Activated CD4-positive, alpha-beta T cell treated with anti-CD3 and anti-CD28 coated beads, Interleukin-2, amount 10 ng/mL, durations not matched to agents 24 days and 14 days (primary cell): ENCODE measurements around the gene MYCBPAP. TPM values are rescaled to one million over a fixed set of nuclear protein-coding genes. Genes with fewer than 3 reads are reported as not detected.

Experiments used
- DNase-seq: peaks from one replicate; pipeline ENCODE4 v3.0.0; 2022
- H3K27ac Mint-ChIP-seq: one replicate; pipeline ENCODE4 v1.8.0; 2022; ENCODE audit warnings: mild to moderate bottlenecking, mixed read lengths
- H3K27me3 Mint-ChIP-seq: one replicate; pipeline ENCODE4 v1.8.0; 2022; ENCODE audit warnings: mixed read lengths
- H3K36me3 Mint-ChIP-seq: one replicate; pipeline ENCODE4 v1.8.0; 2022; ENCODE audit warnings: low read depth, mild to moderate bottlenecking, mixed read lengths
- H3K4me1 Mint-ChIP-seq: one replicate; pipeline ENCODE4 v1.8.0; 2021; ENCODE audit warnings: mixed read lengths
- H3K4me3 Mint-ChIP-seq: one replicate; pipeline ENCODE4 v1.8.0; 2022; ENCODE audit warnings: mild to moderate bottlenecking, moderate library complexity, mixed read lengths
- H3K9me3 Mint-ChIP-seq: one replicate; pipeline ENCODE4 v1.8.0; 2021; ENCODE audit warnings: mixed read lengths
- intact Hi-C: fragments of 100-400 bp; cut with micrococcal nuclease; formaldehyde crosslinking; loops from one replicate; pipeline ENCODE4 v1.15.1; 2023
- total RNA-seq: library from RNA; stranded (reverse); gene quantifications from 2 replicates; pipeline ENCODE4 v1.2.3, GENCODE V29; 2022

Gene MYCBPAP, protein sequence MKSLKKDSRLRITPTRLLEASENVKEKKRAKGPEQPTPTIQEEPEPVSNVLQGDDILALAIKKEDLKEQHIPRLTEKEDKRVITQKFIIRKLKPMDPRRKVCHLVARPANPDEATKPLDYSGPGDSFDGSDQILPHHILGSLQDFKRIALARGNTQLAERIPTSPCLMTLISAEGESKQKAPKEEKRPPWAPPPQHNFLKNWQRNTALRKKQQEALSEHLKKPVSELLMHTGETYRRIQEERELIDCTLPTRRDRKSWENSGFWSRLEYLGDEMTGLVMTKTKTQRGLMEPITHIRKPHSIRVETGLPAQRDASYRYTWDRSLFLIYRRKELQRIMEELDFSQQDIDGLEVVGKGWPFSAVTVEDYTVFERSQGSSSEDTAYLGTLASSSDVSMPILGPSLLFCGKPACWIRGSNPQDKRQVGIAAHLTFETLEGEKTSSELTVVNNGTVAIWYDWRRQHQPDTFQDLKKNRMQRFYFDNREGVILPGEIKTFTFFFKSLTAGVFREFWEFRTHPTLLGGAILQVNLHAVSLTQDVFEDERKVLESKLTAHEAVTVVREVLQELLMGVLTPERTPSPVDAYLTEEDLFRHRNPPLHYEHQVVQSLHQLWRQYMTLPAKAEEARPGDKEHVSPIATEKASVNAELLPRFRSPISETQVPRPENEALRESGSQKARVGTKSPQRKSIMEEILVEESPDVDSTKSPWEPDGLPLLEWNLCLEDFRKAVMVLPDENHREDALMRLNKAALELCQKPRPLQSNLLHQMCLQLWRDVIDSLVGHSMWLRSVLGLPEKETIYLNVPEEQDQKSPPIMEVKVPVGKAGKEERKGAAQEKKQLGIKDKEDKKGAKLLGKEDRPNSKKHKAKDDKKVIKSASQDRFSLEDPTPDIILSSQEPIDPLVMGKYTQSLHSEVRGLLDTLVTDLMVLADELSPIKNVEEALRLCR
- 3.5 TPM in 2 replicates for total RNA-seq

DNA sequence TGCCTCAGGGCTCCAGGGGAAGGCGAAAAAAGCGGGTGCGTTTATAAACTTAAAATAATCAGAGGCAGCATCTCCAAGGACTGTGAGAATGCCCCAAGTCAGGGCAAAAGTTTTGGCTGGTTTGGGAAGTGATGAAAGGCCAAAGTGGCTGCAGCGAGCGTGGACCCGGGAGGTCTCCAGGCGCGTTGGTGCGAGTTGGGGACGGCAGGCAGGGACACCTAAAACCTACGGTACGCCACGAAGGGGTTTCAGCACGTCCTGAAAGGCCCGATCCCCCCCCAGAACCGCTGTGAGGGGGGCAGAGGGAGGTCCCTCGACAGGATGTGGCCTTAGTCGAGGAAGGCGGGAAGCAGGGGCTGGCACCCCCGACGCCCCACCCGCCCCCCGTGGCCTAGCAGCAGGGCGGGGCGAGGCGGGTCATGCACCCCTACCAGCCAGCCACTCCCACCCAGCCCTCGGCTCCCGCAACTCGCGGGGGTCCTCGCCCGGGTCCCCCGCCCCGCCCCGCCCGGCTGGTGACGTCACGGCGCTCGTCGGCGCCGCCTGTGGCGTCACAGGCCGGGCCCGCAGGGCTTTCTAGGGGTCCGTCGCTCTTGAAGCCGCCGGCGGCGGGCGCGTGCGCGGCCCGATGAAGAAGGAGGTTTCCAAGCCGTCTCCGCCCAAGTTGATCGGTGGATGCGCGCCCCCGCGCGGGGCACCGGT lies at the start of gene MYCBPAP:
Gene MYCBPAP (plus strand): TSS at position 569 of the 702 bp plus-strand sequence. CDS start 236 bp downstream, outside the sequence.
- intact Hi-C loops, result loop anchor here (2.0 kb wide), 1 partner anchor 29 kb away; the partner anchor contains the start of gene RSAD1
- H3K4me1 Mint-ChIP-seq, result peaks cover 55% of the 10 kb centered on the region
- peak within 1 kb of the TSS; percentile 91 for H3K27ac Mint-ChIP-seq
- no peaks in the 10 kb centered on the region for H3K9me3 Mint-ChIP-seq
- DNase-seq, result peak; percentile 95
- H3K27me3 Mint-ChIP-seq, result no peaks in the 10 kb centered on the region
- no peaks in the 10 kb centered on the region for H3K36me3 Mint-ChIP-seq
- H3K4me3 Mint-ChIP-seq, result peak within 1 kb of the TSS; percentile 94

DNA sequence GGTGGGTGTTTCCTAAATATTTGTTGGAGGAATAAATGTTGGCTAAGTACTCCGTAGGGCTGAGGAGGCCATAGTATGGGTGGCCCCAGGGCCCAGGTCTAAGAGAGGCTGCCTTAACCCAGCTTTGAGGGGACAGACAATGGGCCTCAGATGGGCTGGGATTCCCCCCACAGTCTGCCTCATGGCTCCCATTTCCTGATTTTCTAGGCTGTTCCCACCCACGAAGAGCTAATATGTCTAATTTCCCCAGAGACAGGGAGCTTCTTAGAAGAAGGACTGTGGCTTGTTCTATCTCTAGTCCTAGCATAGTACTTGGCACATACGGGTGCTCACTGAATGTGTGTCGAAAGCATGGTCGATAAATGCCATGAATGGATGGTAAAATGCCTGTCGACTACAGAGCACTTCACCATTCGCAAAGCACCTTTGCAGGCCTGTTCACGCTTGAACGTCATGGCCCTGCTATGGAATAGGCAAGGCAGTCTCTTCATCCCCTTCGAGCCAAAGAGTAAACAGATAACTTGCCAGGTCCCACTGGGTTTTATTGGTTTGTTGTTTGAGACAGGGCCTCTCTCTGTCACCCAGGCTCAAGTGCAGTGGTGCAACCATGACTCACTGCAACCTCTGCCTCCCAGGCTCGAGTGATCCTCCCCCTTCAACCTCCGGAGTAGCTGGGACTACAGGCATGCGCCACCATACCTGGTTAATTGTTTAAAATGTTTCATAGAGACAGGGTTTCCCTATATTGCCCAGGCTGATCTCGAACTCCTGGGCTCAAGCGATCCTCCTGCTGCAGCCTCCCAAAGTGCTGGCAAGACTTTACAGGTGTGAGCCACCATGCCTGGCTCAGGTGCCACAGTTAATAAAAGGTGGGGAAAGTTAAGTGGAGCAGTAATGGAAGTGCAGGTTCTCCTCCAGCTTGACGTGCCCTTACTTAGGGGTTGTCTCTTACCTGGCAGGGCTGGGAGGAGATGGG lies 49.2 kb upstream of the MYCBPAP start:
- Mint-ChIP-seq H3K9me3 (no peaks in the 10 kb centered on the region), H3K27me3 (no peaks in the 10 kb centered on the region), H3K27ac (no peak overlapping the region), H3K4me1 (no peaks in the 10 kb centered on the region), H3K4me3 (no peak overlapping the region), H3K36me3 (no peaks in the 10 kb centered on the region)
- intact Hi-C loops, result no loop called here
- no peak for DNase-seq

DNA sequence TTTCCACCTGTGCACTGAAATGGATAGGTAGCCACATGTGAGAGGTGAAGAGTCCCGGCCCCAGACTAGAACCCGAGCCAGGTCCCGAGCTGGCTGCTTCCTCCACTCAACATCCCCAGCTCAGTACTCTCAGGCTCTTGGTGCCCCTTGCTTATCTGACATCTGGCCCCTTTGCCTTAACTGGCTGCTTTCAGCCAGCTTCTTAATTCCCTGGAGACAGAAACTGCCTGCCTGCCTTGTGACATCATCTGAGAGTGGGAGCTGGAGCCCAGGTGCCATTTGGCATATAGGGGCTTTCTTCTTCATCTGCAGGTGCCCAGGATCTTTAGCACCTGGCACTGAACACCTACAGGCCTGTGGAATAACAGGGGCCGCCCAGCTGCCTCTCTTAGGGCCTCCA lies 48.5 kb upstream of the MYCBPAP start:
- no peak overlapping the region for H3K27ac Mint-ChIP-seq
- H3K9me3 Mint-ChIP-seq, result no peaks in the 10 kb centered on the region
- H3K4me3 Mint-ChIP-seq, result no peak overlapping the region
- H3K36me3 Mint-ChIP-seq, result no peaks in the 10 kb centered on the region
- H3K27me3 Mint-ChIP-seq, result no peaks in the 10 kb centered on the region
- H3K4me1 Mint-ChIP-seq, result no peaks in the 10 kb centered on the region
- no peak for DNase-seq
- intact Hi-C loops, result no loop called here

DNA sequence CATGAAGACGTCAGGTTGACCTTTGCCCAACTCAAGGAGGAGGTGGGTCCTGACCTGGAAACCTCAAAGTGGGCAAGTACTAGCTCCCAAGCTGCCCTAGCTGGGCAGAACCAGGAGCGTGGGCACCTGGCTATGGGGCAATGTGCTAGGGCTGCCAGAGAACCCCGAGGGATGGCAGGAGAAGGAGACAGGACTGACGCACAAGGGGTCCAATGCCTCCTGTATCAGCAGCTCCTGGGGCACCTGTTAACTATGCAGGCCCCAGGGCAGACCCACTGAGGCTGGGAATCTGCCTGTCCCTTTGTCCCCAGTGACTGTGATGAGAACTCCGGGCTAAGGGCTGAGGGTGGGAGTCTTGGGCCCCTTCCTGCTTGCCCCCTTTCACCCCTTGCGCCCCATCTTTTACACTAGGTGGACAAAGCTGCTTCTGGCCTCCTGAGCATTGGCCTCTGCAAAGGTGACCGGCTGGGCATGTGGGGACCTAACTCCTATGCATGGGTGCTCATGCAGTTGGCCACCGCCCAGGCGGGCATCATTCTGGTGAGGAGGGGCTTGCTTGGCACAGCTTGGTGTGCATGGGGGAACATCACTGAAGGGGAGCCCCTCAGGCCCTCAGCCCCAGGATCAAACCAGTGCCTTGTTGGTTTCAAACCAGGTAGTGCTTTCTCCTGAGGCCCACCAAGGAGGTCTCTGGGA lies 47.3 kb upstream of the MYCBPAP start:
- no peaks in the 10 kb centered on the region for H3K36me3 Mint-ChIP-seq
- no peaks in the 10 kb centered on the region for H3K4me1 Mint-ChIP-seq
- no peak overlapping the region for H3K4me3 Mint-ChIP-seq
- H3K27me3 Mint-ChIP-seq, result no peaks in the 10 kb centered on the region
- intact Hi-C loops, result no loop called here
- H3K27ac Mint-ChIP-seq, result no peak overlapping the region
- DNase-seq, result no peak
- H3K9me3 Mint-ChIP-seq, result no peaks in the 10 kb centered on the region

DNA sequence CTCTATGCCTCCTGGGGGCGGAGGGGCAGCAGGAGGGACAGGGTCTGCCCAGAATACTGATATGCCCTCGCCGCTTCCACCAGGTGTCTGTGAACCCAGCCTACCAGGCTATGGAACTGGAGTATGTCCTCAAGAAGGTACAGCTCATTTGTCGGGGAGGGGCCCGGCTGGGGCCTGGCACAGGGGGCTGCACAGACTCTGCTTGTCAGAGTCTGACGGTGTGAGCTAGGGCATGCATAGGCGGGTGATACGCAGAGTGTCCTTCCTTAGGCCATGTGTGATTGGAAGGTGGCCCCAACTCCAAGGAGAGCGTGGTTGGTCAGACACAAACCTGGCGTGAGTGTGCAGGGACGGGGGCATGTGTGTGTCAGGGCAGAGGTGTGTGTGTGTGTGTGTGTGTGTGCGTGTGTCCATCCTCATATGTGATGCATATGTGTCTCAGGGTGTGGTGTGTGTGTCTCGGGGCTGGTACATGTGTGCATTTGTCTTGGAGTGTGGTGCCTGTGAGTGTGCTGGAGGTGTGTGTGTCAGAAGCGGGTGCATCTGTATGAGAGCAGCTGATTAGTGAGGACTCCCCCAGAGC lies 46.6 kb upstream of the MYCBPAP start:
- no peak overlapping the region for H3K27ac Mint-ChIP-seq
- H3K4me3 Mint-ChIP-seq, result no peak overlapping the region
- no peaks in the 10 kb centered on the region for H3K9me3 Mint-ChIP-seq
- intact Hi-C loops, result no loop called here
- no peaks in the 10 kb centered on the region for H3K27me3 Mint-ChIP-seq
- no peaks in the 10 kb centered on the region for H3K4me1 Mint-ChIP-seq
- no peaks in the 10 kb centered on the region for H3K36me3 Mint-ChIP-seq
- DNase-seq, result no peak

DNA sequence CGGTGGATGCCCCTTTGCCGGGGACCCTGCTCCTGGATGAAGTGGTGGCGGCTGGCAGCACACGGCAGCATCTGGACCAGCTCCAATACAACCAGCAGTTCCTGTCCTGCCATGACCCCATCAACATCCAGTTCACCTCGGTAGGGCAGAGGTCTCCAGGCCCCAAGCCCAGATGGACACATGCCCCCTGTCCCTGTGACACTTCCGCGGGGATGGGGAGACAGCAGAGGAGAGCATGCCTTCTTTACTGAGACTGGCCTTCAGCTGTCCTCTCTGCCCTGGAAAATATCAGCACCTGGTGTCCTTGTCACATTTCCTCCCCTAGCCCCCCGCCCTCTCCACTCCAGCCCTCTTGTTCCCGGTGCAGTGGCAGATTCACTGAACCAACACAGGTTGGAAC lies 45.8 kb upstream of the MYCBPAP start:
- Mint-ChIP-seq H3K4me3 (no peak overlapping the region), H3K27ac (no peak overlapping the region), H3K27me3 (peaks cover under 1% of the 10 kb centered on the region), H3K36me3 (no peaks in the 10 kb centered on the region), H3K9me3 (no peaks in the 10 kb centered on the region), H3K4me1 (no peaks in the 10 kb centered on the region)
- intact Hi-C loops, result no loop called here
- DNase-seq, result no peak

DNA sequence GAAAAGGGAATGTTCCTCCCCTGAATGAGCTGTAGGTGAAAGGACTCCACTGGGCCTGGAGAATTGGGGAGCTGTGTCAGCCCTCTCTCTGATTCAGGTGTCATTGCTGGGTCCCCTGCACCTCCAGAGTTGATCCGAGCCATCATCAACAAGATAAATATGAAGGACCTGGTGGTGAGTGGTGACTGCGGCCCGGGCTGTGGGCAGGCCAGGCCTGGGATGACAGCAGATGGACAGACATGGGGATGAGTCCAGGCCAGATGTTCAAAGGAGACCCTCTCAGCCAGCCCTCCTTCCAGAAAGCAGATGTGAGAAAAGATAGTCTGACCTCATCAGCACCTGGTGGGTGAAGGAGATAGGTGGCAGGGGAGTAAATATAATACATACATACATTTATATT lies 44.1 kb upstream of the MYCBPAP start:
- no peak for DNase-seq
- Mint-ChIP-seq H3K4me1 (peaks cover 2% of the 10 kb centered on the region), H3K9me3 (no peaks in the 10 kb centered on the region), H3K36me3 (no peaks in the 10 kb centered on the region), H3K4me3 (no peak overlapping the region), H3K27me3 (peaks cover 11% of the 10 kb centered on the region), H3K27ac (no peak overlapping the region)
- intact Hi-C loops, result no loop called here

DNA sequence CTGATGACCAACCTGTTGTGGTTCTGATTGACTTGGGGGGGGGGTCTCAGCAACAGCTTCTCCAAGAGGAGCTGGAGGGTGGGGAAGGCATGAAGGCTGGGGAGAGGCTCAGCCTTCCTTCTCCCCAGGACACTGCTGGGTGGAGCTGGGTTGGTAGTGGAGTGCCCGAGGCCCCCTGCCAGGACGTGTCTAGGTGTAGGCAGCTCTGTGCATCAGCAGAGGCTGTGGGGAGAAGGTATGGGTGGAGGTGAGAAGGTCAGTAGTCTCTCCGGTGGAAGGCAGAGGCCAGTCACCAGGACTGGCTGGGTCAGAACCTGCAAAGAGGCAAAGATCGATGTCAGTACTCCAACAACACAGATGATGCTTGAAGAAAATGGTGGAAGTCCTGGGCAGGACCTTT lies 43.5 kb upstream of the MYCBPAP start:
- H3K4me3 Mint-ChIP-seq, result no peak overlapping the region
- H3K4me1 Mint-ChIP-seq, result peaks cover 2% of the 10 kb centered on the region
- no peak overlapping the region for H3K27ac Mint-ChIP-seq
- intact Hi-C loops, result no loop called here
- no peak for DNase-seq
- H3K9me3 Mint-ChIP-seq, result no peaks in the 10 kb centered on the region
- H3K36me3 Mint-ChIP-seq, result no peaks in the 10 kb centered on the region
- H3K27me3 Mint-ChIP-seq, result peaks cover 14% of the 10 kb centered on the region

DNA sequence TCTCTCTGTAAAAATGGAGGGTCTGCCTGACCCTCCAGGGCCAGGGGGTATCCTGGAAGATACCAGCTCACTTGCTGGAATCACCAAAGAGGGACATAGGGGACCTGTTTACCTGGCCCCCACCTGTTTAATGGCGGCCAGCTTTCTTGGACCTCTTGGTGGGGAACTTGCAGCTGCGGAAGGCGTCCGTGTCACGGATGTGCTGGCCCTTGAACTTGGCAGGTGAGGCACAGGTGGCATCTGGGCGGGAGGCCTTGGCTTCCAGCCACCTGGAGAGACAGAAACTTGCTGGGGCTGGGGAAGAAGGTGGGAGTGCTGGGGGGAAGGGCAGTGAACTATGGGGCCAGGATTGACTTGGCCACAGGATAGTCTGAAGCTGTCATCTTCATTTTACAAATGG lies 43.1 kb upstream of the MYCBPAP start:
- Mint-ChIP-seq H3K9me3 (no peaks in the 10 kb centered on the region), H3K27ac (no peak overlapping the region), H3K4me3 (no peak overlapping the region), H3K27me3 (peaks cover 16% of the 10 kb centered on the region), H3K36me3 (no peaks in the 10 kb centered on the region), H3K4me1 (peaks cover 2% of the 10 kb centered on the region)
- intact Hi-C loops, result no loop called here
- DNase-seq, result no peak

DNA sequence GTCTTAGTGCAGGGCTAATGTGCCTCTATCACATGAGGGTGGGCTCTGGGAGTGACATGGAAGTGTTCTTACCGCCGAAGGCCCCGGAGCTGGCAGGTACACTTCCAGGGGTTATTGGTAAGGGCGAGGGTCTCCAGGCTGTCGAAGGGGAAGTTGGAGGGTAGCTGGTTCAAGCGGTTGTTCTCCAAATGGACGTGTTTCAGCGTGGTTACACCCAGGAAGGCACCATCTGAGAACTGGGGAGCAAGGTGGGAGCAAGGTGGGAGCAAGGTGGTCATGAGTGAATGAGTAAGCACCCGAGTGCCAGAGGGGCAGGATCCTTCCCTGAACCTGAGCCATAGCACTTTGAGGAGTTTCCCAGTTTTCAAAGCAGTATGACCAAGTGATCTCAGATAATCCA lies 42.6 kb upstream of the MYCBPAP start:
- peaks cover 2% of the 10 kb centered on the region for H3K4me1 Mint-ChIP-seq

DNA sequence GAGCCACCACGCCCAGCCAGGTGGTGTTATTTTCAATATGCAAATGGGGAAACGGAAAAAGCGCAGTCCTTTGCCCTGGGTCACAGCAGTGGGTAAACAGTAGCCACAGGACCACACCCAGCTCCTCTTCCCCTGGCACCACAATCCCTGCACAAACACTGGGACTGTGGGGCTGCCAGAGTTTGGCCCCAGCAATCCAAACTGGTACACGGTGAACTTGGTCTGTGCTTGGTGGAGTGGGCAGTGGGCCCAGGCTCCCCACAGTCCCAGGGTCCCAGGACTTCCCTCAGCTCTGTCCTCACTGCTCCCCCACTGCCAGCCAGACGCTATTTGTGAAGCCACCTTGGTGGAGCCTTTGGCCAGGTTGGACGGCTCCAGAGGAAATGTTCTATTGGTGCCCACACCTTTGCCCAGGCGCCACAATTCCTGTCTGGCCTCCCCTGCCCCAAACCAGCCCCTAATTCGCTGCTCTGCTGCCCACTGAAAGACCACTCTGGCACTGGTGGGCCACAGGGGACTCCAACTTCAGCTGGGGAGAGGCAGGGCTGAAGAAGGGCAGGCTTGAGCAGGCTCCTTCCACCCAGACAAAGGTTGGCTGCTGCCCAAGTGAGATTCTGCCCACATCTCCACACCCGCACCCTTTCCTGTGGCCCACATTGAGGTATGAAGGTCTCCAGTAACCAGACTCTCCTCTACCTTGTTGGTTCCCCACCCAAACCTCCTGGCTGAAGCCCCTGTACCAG lies 41.7 kb upstream of the MYCBPAP start:
- intact Hi-C loops, result no loop called here
- Mint-ChIP-seq H3K27me3 (peaks cover 22% of the 10 kb centered on the region), H3K9me3 (no peaks in the 10 kb centered on the region), H3K36me3 (no peaks in the 10 kb centered on the region), H3K4me1 (peaks cover 3% of the 10 kb centered on the region), H3K4me3 (no peak overlapping the region), H3K27ac (no peak overlapping the region)
- DNase-seq, result no peak

More for the DNA sequence above, 42.6 kb upstream of the MYCBPAP start:
- Mint-ChIP-seq H3K4me3 (no peak overlapping the region), H3K36me3 (no peaks in the 10 kb centered on the region), H3K27ac (no peak overlapping the region), H3K27me3 (peaks cover 19% of the 10 kb centered on the region), H3K9me3 (no peaks in the 10 kb centered on the region)
- intact Hi-C loops, result no loop called here
- DNase-seq, result no peak
